GM19238 (cell line): ENCODE results near the gene MIB2.

Experiments
- DNase-seq: peaks from one replicate; pipeline ENCODE4 v3.0.0; 2011; ENCODE audit warnings: low spot score; ENCODE audit not compliant: insufficient read length

MIB2 gene

DNA sequence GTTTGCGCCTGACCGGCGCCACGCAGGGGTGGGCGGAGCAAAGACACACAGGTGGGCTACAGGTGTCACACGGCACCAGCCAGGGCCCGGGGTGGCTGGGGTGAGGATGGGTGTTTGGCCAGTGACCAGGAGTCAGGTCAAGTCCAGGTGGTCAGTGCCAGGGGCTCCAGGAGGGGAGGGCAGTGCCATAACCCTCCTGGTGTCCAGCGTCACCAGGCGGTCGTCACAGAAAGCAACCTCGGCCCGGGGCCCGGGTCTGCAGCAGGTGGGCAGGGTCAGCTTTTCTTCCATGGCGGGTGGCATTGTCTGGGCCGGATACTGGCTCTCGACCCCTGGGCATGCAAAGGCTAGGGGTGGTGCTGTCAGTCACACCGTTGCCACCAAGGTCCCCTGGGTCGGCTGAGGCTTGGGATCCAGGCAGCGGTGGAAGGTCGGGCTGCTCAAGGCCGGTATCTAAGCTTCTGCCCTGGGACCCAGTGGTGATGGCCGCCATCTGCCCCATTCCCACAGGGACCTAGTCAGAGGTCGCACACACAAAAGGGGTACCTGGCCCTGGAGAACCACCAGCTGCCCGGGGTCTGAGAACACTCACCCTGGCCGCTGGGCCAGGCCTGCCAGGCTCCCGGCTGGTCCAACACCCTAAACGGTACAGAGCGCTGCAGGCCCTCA lies 17.1 kb upstream of the MIB2 start:
- no peak for DNase-seq

DNA sequence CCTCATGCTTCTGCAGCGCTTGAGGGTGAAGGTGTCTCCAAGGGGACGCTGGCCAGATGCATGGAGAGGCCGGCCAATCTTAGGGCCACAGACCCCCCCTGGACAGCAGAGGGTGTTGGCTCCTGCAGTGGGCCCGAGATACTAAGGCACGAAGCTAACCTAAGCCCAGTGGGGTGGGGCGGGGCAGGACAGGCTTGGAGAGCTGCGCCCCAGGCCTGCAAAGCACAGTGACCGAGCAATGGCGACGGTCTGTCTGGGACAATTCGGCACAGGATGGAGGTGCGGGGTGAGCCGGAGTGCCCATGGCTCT lies 16.6 kb upstream of the MIB2 start:
- DNase-seq: no peak

DNA sequence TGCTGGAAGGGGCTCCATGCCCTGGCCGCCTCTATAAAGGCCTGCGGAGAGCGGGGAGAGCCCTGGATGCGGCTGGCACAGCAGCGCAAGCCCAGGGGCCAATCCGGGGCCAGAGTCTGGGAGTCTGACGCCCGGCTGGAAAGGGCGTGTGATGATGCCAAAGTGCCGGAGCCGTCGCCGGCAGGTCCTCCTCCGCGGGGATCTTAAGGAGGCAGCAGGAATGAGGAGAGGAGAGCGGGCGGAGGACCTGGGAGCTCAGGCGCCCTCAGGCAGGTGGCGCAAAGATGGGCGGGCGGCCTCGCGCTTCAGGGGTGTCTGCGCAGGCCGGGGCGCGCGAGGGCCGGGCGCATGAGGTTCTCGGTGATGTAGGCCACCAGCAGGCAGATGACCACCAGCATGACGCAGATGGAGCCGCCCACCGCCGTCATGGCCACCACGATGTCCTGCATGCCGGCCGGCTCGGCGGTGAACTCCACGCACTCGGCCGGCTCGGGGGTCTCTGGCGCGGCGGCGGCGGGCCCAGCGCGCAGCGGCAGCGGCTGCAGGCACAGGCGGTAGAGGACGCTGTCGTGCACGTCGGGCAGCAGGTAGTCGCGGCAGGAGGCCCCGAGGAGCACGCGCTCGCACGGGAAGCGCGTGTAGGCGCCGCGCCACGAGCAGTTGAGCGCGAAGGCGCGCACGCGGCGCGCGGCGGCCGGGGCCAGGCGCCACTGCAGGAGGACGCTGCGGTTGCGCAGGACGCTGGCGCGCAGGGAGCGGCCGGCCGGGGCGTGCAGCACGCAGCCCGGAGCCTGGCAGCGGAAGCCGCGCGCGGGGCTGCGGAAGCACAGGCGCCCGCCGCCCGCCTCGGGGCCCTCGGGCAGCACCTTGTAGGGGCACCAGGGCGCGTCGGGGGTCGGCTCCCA lies 16.0 kb upstream of the MIB2 start:
- DNase-seq: no peak

DNA sequence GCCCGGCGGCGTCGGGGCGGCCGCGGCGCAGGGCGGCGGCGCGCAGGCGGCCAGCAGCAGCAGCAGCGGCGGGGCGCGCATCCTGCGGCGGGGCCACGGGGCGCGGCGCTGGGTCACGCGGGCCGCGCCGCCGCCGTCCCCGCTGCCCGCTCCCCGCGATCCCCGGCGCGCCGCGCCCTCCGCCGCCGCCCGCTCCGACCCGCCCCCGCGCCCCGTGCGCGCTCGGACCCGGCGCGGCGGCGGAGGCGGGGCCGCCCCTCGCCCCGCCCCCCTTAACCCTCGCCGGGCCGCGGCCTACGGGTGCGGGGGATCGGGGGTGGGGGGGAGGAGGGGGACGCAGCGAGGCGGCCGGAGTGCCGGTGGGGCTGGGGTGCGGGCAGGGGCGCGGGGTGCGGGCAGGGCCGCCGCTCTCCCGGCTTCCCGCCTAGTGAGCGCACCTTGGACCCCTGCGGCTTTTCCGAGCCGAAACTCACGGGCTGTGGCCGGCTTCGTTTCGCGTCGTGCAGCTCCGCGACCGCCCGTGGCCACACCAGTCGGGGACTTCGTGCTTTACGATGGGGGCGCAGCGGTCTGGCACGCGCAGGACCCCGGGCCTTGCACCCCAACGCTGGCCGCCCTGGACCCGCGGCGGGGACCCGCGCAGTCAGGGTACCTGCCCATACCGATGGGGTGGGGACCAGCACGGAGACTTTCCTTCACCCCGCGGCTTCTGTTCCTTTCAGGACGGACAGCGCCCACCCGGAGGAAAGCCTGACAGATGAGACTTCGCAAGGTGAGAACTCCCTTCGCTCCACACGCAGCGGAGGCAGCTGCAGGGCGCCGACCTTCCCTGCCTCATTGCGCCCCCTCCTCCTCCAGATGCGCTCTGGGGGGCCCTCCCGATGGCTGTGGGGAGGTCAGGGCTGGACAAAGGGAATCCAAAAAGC lies 15.1 kb upstream of the MIB2 start, which contains the start of gene FNDC10:
Gene FNDC10, minus strand, starts transcription at position 201 of the 926 bp plus-strand sequence. Its CDS starts 120 bp downstream, at position 81.
- no peak for DNase-seq

DNA sequence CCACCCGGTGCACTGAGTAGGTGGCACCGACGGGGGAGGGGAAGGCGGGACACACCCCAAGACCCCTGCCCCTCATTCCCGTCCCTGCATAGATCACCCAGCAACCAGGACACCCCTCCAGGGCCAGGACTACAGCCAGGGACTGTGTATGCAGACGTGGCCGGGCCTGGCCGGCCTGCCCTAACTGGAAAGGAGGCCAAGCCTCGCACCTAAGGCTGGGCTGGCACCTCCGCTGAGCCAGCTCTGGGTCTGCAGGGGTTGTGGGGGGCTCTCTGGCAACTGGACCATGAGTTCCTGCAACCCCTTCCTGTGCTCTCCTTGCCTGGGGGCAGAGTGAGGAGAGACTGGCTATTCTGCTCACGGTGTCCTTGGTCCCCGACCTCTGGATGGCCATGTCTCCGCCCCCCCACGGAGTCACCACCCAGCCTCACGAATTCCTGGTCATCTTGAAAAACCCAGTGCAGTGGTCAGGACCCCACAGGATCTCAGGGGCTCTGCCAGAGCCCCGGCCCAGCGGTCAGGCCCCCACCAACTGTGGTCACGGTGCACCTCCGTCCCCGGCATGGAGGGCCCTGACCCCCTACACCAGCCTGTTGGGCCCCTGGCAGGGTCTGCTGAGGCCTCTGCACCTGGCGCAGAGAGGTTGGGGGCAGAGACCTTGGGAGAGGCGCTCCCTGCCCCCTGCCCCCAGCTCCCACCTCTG lies 14.3 kb upstream of the MIB2 start:
- no peak for DNase-seq

DNA sequence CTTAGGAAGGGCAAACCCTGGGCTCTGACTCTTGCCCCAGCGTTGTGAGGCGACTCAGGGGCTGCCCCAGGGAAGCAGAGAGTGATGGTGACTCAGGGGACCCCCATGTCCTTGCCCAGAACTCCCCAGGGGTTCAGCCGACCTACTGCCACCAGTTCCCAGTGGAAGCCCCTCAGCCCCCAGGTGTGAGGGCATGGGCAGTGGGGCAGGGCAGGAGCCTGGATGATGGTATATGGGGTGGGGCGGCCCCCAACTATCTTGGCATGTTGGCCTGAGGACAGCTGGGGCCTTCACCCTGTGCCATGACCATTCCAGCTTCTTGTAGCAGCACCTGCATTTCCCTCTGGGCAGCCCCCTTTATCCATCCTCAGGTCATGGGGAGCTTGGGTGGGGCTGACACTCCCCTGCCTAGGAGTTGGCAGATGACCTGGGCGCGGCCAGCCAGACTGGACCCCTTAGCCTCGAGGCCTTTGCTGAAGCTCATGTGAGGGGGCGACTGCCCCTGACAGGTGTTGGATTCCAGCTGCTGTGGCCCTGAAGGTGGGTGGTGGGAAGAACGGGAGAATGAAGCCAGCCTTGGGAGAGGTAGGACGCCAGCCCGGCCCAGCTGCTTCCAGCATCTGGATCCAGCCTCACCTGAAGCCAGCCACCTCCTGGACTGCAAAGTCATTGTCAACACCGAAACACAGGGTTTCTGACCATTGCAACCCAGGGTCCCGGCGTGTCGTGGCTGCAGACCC lies 13.6 kb upstream of the MIB2 start:
- no peak for DNase-seq

DNA sequence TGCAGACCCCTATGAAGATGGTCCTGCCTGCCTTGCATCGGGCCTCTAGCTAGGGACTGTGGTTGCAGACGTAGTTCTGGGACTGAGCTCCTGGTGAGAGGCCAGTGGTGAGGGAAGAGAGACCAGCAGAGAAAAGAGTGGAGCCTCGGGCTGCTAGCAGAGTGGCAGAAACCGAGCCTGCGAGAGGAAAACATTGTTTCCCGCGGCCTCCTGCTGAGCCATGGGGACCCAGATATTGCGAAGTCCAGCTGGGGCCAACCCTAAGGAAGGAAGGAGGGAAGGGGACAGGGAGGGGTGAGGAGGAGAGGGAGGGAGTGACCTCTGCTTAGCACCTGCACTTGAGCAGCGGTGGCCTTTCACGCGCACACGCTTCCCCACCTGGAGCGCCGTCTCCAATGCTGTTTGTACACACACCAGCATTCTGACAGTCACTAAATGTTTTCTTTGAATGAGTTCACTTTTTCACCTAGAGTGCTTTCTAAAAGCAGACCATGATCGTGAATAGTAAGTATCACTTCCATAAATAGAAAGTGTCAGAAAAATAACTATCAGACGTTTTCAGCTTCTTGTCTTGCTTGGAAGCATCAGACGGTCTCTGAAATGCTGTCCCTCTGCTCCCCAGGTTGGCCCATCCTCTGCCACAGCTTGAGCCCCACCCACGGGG lies 12.9 kb upstream of the MIB2 start:
- no peak for DNase-seq

DNA sequence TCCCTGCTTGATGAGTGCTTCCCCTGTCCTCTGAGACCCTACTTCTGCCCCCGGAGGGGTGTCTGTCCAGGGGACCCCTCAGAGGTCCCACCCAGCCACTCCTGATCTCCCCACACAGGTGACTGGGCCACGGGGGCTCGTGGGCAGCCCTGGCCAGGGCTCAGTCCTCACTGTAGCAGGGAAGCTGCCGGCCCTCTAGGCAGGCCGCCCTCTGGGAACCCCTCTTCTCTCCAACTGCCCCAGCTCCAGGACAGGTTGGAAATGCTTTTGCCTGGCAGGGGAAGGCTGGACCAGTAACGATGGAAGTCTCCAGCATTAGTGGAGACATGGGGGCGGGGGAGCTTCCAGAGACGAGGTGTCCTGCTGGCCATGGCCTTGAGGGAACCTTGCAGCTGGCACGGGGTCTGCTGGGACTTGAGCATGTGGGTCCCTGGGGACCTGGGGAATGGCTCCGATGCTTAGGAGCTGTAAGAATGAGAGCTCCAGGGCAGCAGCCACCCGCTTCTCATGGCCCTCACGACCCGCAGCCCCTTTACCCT lies 12.3 kb upstream of the MIB2 start:
- DNase-seq: no peak

DNA sequence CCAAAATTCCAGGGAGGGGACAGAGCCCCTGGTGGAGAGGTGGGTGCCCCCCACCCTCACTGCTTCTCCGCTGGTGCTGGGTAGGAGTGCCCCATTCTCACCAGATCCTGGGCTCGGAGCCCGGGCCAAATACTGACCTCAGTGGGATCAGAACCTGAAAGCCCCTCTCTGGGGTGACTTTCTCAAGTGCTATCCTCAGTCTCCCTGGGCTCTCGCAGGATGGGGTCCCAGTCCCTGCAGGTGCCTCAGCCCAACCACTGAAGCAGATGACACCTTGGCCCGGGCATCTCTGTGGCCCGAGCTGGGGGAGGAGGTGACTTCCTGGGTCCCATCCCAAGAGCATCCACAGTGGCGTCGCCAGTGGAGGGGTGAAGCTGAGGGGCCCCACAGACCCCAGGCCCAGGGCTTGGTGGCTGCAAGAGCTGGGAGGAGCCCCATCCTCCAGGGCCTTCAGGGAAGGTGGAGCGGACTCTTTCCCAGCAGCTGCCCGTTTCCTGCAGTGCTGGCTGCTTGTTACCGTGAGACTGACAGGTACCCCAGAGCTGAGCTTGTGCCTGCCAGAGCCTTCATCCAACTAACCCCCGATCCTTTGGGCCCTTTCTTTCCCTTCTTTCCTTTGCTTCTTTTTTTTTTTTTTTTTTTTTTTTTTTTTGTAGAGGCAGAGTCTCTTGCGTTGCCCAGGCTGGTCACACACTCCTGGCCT lies 11.5 kb upstream of the MIB2 start:
- no peak for DNase-seq

DNA sequence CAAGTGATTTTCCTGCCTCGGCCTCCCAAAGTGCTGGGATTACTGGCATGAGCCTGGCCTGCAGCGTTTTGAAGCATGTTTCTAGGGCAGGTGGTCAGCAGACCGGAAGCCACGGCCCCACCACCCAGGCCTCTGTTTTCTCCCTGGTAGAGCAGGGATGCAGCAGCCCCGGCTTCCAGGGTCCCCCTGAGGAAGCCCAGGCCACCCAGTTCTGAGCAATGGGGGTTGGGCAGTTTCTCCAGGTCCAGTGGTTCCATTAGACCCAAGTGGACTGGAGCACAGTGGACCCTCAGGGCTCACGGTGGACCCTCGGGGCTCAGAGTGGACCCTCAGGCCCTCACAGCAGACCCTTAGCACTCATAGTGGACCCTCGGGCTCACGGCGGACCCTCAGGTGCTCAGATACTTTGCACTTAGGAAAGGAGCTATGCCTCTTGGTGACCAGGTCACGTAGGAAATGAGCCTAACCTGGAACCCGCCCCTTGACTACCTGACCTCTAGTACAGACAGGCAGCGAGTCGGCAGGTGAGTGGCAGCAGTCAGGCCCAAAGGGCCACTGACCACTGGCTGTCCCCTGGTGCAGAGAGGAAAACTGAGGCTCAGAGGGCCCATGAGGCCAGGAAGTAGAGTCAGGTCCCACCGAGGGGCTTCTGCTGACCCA lies 10.8 kb upstream of the MIB2 start:
- no peak for DNase-seq

DNA sequence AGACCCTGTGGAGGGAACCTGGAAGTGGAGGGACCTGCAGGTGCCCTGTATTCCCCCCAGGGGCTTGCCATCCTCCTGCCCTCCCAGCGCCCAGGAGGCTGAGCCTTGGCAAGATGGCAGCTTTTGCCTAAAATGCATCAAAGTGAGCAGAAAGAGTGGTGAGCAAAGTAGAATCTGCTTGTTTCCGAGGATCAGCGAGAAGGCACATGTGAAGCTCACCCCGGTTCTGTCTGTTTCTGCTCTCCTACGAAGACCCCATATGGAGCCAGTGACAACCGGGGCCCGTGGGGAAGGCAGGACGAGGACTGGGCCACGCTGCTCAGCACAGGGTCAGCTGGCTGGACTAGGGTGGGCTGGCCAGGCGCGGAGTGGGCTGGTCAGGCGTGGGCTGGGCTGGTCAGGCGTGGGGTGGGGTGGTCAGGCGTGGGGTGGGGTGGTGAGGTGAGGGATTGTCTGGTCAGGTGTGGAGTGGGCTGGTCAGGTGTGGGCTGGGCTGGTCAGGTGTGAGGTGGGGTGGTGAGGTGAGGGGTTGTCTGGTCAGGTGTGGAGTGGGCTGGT lies 10.2 kb upstream of the MIB2 start:
- DNase-seq: no peak

DNA sequence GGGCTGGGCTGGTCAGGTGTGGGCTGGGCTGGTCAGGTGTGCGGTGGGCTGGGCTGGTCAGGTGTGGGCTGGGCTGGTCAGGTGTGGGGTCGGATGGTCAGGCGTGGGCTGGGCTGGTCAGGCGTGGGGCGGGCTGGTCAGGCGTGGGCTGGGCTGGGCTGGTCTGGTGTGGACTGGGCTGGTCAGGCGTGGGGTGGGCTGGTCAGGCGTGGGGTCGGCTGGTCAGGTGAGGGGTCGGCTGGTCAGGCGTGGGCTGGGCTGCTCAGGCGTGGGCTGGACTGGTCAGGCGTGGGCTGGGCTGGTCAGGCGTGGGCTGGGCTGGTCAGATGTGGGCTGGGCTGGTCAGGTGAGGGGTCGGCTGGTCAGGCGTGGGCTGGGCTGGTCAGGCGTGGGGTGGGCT lies 9.6 kb upstream of the MIB2 start:
- DNase-seq: no peak

DNA sequence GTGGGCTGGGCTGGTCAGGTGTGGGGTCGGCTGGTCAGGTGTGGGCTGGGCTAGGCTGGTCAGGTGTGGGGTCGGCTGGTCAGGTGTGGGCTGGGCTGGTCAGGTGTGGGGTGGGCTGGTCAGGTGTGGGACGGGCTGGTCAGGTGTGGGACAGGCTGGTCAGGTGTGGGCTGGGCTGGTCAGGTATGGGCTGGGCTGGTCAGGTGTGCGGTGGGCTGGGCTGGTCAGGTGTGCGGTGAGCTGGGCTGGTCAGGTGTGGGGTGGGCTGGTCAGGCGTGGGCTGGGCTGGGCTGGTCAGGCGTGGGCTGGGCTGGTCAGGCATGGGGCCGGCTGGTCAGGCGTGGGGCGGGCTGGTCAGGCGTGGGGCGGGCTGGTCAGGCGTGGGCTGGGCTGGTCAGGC lies 9.1 kb upstream of the MIB2 start:
- DNase-seq: no peak

DNA sequence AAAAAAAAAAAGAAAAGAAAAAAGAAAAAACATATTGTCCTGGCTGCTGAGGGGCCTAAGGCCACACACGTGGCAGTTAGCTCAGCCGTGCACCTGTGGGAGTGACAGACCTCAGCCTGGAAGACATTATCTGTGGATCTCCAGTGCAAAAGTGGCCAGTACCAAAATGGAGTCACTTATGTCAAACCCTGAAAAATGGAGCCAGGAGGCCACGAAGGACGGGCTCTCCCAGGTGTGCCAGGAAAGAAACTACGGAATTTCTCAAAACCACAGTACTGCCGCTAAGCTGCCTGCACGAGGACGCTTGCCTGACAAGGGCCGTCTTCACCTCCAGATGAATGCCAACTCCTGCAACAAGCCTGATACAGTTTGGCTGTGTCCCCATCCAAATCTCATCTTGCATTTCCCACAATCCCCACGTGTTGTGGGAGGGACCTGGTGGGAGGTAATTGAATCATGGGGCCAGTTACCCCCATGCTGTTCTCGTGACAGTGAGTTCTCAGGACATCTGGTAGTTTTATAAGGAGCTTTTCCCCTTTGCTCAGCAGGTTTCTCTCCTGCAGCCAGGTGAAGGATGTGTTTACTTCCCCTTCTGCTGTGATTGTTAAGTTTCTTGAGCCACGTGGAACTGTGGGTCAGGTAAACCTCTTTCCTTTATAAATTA lies 5.3 kb upstream of the MIB2 start:
- no peak for DNase-seq

DNA sequence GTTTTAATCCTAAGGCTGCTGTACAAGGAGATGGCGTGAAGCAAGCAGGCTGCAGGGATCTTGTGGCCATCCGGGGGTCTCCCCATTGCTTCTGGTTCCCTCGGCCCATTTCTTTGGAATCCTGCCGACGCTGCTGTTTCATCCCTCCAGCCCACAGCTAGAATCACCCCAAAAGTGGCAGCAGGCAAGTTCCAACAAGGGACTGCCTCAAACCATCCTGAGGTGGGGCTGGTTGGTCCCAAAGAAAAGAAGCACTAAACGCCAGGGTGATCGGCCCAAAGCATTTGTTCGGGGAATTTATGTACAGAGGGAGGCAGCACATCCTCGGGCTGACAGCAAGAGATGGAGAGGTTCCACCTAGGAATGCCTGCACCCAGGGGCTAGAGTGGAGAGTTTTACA lies 4.5 kb upstream of the MIB2 start:
- DNase-seq: no peak

DNA sequence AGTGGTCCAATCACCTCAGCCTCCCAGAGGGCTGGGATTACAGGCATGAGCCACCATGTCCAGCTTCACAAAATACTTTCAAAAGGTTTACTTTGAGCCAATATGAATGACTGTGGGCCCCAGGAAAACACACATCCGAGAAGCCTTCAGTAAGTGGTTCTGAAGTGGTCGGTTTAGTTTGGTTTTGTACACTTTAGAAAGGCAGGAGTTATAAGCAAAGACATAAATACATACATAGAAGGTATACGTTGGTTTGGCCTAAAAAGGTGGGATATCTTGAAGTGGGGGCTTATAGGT lies 3.2 kb upstream of the MIB2 start:
- no peak for DNase-seq

DNA sequence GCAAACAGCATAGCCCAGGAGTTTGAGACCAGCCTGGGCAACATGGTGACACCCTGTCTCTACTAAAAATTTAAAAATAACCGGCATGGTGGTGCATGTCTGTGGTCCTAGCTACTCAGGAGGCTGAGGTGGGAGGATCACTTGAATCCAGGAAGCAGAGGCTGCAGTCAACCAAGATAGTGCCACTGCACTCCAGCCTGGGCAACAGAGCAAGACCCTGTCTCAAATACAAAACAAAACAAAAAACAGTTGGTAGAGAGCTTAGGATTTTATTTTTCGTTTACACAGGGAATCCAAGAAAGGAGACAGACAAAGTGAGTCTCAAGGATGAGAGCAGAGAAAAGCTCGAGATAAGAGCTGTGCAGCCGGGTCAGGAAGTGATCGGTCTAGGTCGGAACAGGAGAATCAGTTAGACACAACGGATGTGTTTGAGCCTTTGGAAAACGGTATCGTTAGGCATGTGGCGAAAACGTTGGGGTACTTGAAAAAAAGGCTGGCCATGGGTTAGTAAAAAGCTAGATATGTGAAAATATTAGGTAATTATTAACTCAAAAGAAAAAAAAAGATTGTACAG lies 1.7 kb upstream of the MIB2 start:
- DNase-seq: no peak
